Peyer's patch (tissue), 4 donors: ENCODE results near the gene DOK6. TPM values are rescaled to one million over a fixed set of nuclear protein-coding genes. Genes with fewer than 3 reads are reported as not detected.

Source experiments
- DNase-seq, 3 donors: peaks; one replicate each; pipeline ENCODE4 v3.0.0-alpha.2; 2017 to 2019
- H3K27ac ChIP-seq, 4 donors: fragments of 200-600 bp; sonication (generic); one replicate each; pipeline ENCODE4 v1.5.1; 2016 to 2019
- H3K27me3 ChIP-seq, 2 donors: fragments of 200-600 bp; sonication (generic); one replicate each; pipeline ENCODE4 v1.5.1; 2019
- H3K36me3 ChIP-seq, 3 donors: fragments of 200-600 bp; sonication (generic); one replicate each; pipeline ENCODE4 v1.5.1; 2016 to 2019
- H3K4me1 ChIP-seq, 4 donors: fragments of 200-600 bp; sonication (generic); one replicate each; pipeline ENCODE4 v1.5.1; 2016 to 2019
- H3K4me3 ChIP-seq, 4 donors: fragments of 200-600 bp; sonication (generic); 1 replicate in 3 of 4; 2 replicates in 1 of 4; pipeline ENCODE4 v1.5.1; 2016 to 2019; ENCODE audit warnings: mild to moderate bottlenecking in 1 of 4
- H3K9me3 ChIP-seq, 4 donors: fragments of 200-600 bp; sonication (generic); one replicate each; pipeline ENCODE4 v1.5.1; 2016 to 2019; ENCODE audit warnings: mild to moderate bottlenecking in 1 of 4
- CTCF ChIP-seq, 6 experiments: fragments of 450-650 bp in 4 of 6; fragments of 200-600 bp in 2 of 6; sonication (generic) in 1 of 6; IDR thresholded peaks; one replicate each; pipeline ENCODE4 v1.5.1; 2017 to 2019; ENCODE audit warnings: antibody characterized with exemption in 6 of 6, mild to moderate bottlenecking in 3 of 6, moderate library complexity in 1 of 6
- POLR2A ChIP-seq, 2 donors: fragments of 450-650 bp; IDR thresholded peaks; one replicate each; pipeline ENCODE4 v1.5.1; 2017; ENCODE audit warnings: antibody characterized with exemption in 2 of 2, mild to moderate bottlenecking in 2 of 2, moderate library complexity in 2 of 2
- total RNA-seq, 4 donors: library from RNA; depleted of rRNA; stranded (reverse); fragments of >200 nt; gene quantifications; one replicate each; pipeline ENCODE4 v1.1.0, GENCODE V29; 2016

Gene DOK6
- total RNA-seq, 4 donors from 2014 or later: 0.13 to 5.2 (median 0.50) TPM

DNA sequence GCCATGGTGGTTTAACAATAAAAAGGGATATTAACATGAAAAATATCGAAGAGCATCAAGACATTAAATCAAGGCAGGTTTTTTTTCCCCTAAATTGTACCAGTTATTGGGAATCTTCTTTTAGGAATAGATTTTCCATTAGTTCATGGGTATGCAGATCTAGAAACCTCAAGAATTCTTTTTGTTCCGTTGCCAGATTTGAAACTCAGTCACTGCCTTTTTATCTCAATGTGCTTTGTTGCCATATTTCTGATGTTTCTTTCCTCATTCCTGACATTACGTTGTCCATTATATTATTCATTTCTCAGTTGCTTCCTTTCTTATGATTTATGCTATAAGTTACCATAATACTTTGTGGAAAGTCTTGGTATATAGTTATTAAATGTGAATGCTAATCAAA, 384.8 kb downstream of the DOK6 start:
- H3K4me3 ChIP-seq: no peak overlapping the region
- no peaks in the 10 kb centered on the region for H3K4me1 ChIP-seq
- no peak for DNase-seq
- H3K36me3 ChIP-seq: no peaks in the 10 kb centered on the region
- no peak overlapping the region for H3K27ac ChIP-seq
- H3K27me3 ChIP-seq: no peaks in the 10 kb centered on the region
- H3K9me3 ChIP-seq: no peaks in the 10 kb centered on the region
- TF ChIP-seq POLR2A (IDR thresholded peaks at IDR 0.05): no peak
- TF ChIP-seq CTCF (IDR thresholded peaks at IDR 0.05): no peak

DNA sequence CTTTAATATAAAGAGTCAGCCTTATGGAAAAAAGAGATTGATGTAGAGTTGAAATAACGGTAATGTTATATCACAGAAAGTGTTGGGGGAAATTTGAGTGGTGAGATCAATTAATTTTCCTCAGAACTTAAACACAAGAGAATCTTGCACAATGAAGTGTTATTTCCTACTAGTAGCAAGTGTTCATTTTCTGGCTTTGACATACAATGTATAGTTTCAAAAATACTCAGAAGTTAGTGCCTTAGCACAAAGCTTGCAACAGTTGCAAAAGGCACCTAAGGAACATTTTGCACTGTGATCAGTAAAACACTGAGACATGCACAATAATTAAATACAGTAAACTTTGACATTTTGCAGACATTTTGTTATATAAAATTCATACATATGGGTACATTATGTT, 385.7 kb downstream of the DOK6 start:
- TF ChIP-seq POLR2A (IDR thresholded peaks at IDR 0.05): no peak
- TF ChIP-seq CTCF (IDR thresholded peaks at IDR 0.05): no peak
- no peak for DNase-seq
- Histone ChIP-seq H3K27ac (no peak overlapping the region), H3K9me3 (no peaks in the 10 kb centered on the region), H3K4me1 (no peaks in the 10 kb centered on the region), H3K36me3 (no peaks in the 10 kb centered on the region), H3K27me3 (no peaks in the 10 kb centered on the region), H3K4me3 (no peak overlapping the region)

DNA sequence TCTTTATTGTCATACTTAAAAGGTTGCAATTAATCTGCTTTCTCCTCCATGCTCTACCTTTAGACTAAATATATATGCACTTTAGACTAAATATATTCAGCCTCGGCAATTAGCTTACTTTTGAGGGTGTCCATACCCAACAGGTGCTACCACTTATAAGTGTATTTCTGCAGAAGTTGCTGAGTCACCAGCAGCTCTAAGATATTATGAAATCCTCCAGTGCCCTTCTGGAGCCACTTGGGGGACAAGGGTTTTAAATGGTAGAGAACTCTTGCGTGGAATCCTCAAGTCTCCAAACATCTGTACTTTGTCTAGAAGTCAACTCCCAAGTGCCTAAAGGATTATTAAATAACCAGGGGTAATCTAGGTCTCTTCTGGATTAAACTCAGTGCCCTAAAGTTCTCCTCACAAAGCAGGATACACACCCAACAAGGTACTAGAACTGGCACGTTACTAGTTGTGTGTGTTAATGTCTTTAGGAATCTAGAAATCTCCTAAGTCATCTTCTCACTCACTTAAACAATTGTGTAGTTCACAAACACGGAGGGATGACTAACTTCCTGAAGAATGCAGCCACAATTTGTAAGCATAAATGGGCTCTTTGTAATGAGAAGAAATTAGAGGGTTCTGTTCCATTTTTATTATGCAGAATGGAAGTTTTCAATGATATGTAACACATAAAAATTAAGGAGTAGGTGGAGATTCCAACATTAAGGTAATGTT, 387.3 kb downstream of the DOK6 start:
- Histone ChIP-seq H3K4me3 (no peak overlapping the region), H3K27me3 (no peaks in the 10 kb centered on the region), H3K36me3 (no peaks in the 10 kb centered on the region), H3K4me1 (no peaks in the 10 kb centered on the region), H3K27ac (no peak overlapping the region), H3K9me3 (no peaks in the 10 kb centered on the region)
- TF ChIP-seq CTCF (IDR thresholded peaks at IDR 0.05): no peak
- no peak for TF ChIP-seq POLR2A (IDR thresholded peaks at IDR 0.05)
- no peak for DNase-seq

- no peak for DNase-seq
- Histone ChIP-seq H3K9me3 (no peaks in the 10 kb centered on the region), H3K36me3 (no peaks in the 10 kb centered on the region), H3K27ac (no peak overlapping the region), H3K27me3 (no peaks in the 10 kb centered on the region), H3K4me3 (no peak overlapping the region), H3K4me1 (no peaks in the 10 kb centered on the region)
- TF ChIP-seq POLR2A (IDR thresholded peaks at IDR 0.05): no peak
- TF ChIP-seq CTCF (IDR thresholded peaks at IDR 0.05): no peak
These were observed 389.1 kb downstream of the DOK6 start for GRCh38 chr18:69789794-69790193.

DNA sequence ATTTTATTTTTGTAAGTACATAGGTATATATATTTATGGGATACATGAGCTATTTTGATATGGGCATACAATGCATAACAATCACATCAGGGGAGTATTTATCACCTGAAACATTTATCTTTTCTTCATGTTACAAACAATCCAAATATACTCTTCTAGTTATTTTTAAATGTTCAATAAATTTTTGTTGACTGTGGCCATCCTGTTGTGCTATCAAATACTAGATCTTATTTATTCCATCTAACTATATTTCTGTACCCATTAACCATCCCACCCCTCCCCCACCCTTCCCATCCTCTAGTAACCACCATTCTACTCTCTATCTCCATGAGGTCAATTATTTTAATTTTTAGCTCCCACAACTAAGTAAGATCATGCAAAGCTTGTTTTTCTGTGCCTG, 390.0 kb downstream of the DOK6 start:
- H3K27me3 ChIP-seq: no peaks in the 10 kb centered on the region
- no peak for DNase-seq
- no peaks in the 10 kb centered on the region for H3K36me3 ChIP-seq
- no peak overlapping the region for H3K27ac ChIP-seq
- H3K4me3 ChIP-seq: no peak overlapping the region
- no peaks in the 10 kb centered on the region for H3K9me3 ChIP-seq
- H3K4me1 ChIP-seq: no peaks in the 10 kb centered on the region
- TF ChIP-seq CTCF (IDR thresholded peaks at IDR 0.05) (no peak), POLR2A (IDR thresholded peaks at IDR 0.05) (no peak)

- H3K27ac ChIP-seq: no peak overlapping the region
- no peaks in the 10 kb centered on the region for H3K4me1 ChIP-seq
- no peaks in the 10 kb centered on the region for H3K27me3 ChIP-seq
- H3K36me3 ChIP-seq: no peaks in the 10 kb centered on the region
- no peak for DNase-seq
- TF ChIP-seq CTCF (IDR thresholded peaks at IDR 0.05) (no peak), POLR2A (IDR thresholded peaks at IDR 0.05) (no peak)
- no peak overlapping the region for H3K4me3 ChIP-seq
- H3K9me3 ChIP-seq: no peaks in the 10 kb centered on the region
These were observed 395.1 kb downstream of the DOK6 start for GRCh38 chr18:69795791-69796190.
